Astrocyte of the cerebellum (primary cell): Measurements from ENCODE around the gene ZNF236.
A peak's percentile ranks its signal among the peaks of the same experiment; 100 is the strongest.

Experiments
- DNase-seq: peaks from one replicate; pipeline ENCODE4 v3.0.0-alpha.2; 2011; ENCODE audit warnings: low read depth
- H3K4me3 ChIP-seq: 2 replicates; pipeline ENCODE4 v1.5.1; 2011; ENCODE audit warnings: mild to moderate bottlenecking, low read depth, low read length, moderate library complexity
- CTCF ChIP-seq: IDR thresholded peaks from 2 replicates; pipeline ENCODE4 v1.5.1; 2012; ENCODE audit warnings: low read length, low read depth, moderate library complexity, mild to moderate bottlenecking; ENCODE audit errors: missing control alignments
- in situ Hi-C: cut with HindIII; loops from 2 replicates; pipeline ENCODE4 v1.10.0; 2017; ENCODE audit warnings: low sequenced_read_pairs

ZNF236 gene

GRCh38 chr18:76839086-76839794, 16.9 kb downstream of the ZNF236 start:
- H3K4me3 ChIP-seq, result no peak overlapping the region
- TF ChIP-seq CTCF, result no peak
- no peak for DNase-seq
- in situ Hi-C loops, result no loop called here

- TF ChIP-seq CTCF, result no peak
- no peak for DNase-seq
- in situ Hi-C loops, result no loop called here
Observed at GRCh38 chr18:76842837-76843530, 20.6 kb downstream of the ZNF236 start.

DNA sequence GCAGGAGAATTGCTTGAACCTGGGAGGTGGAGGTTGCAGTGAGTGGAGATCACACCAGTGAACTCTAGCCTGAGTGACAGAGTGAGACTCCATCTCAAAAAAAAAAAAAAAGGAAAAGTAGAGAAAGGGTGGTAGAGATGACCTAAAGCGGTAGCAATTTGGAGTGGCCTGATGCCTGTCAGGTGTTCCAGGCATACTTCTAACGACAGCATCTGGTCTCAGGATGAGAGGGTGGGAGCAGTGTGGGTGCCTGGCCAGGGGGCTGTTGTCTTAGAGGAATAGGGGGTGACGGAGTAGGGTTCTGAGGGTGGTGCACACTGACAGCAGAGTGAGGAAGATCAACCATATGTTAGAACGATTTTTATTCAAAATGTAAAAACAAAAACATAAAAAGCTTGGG, 21.8 kb downstream of the ZNF236 start:
- no peak overlapping the region for H3K4me3 ChIP-seq
- DNase-seq, result no peak
- TF ChIP-seq CTCF, result no peak
- in situ Hi-C loops, result no loop called here

More at GRCh38 chr18:76842837-76843530, 20.6 kb downstream of the ZNF236 start:
- no peak overlapping the region for H3K4me3 ChIP-seq

GRCh38 chr18:76844742-76845477, 22.6 kb downstream of the ZNF236 start:
- TF ChIP-seq CTCF, result no peak
- no peak overlapping the region for H3K4me3 ChIP-seq
- DNase-seq, result no peak
- in situ Hi-C loops, result no loop called here

DNA sequence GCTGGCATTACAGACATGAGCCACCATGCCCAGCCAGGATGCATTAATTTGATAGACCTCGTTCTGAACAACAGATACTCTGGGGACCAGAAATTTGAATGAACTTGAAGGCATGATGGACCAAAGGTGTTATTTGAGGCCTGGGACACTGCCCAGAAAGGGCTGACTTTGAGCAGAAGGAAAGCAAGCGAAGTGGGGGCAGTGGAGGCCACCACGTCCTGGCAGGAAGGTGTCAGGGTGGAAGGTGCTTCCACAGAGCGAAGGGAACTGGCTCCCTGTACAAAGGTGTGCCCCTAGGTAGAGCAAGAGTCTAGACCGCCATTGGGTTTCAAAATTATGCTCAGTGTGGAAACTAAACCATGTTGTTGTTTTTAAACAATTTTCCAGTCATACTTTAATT, 23.9 kb downstream of the ZNF236 start:
- no peak for TF ChIP-seq CTCF
- DNase-seq, result no peak
- H3K4me3 ChIP-seq, result no peak overlapping the region
- in situ Hi-C loops, result no loop called here

GRCh38 chr18:76847916-76848315, 25.6 kb downstream of the ZNF236 start:
- H3K4me3 ChIP-seq, result no peak overlapping the region
- in situ Hi-C loops, result no loop called here
- no peak for DNase-seq
- TF ChIP-seq CTCF, result peak; percentile 37
